Retinal pigment epithelial cell (primary cell): ENCODE measurements around the gene KLK3.
A peak's percentile ranks its signal among the peaks of the same experiment; 100 is the strongest.

Source experiments
- DNase-seq: peaks from one replicate; pipeline ENCODE4 v3.0.0-alpha.2; 2010; ENCODE audit warnings: low read depth
- H3K4me3 ChIP-seq: 2 replicates; pipeline ENCODE4 v1.5.1; 2011; ENCODE audit warnings: mild to moderate bottlenecking, low read length, control low read depth, moderate library complexity
- CTCF ChIP-seq: conservative IDR thresholded peaks from 2 replicates; pipeline ENCODE4 v1.5.1; 2011; ENCODE audit warnings: low read depth, low read length, control low read depth, inconsistent platforms

The KLK3 gene

DNA sequence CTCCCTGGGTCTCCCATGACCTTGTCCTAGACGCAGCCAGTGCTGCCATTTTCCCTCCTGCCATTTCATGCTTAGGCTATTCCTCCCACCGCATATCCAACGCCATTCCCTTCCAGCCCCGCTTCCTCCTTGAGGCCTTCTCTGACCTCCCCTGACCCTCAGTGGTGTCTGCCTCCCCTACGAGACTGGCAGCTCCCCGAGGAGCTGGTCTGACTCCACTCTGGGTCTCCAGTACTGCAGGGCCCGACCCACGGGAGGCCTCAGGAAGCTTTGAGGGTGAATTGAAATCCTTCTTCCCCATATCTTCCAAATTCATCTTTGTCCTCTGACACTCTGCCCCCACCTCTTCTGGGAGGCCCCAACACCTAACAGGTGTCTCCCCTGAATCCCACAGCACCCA, 22.0 kb upstream of the KLK3 start:
- no peak for TF ChIP-seq CTCF
- no peak overlapping the region for H3K4me3 ChIP-seq
- no peak for DNase-seq

DNA sequence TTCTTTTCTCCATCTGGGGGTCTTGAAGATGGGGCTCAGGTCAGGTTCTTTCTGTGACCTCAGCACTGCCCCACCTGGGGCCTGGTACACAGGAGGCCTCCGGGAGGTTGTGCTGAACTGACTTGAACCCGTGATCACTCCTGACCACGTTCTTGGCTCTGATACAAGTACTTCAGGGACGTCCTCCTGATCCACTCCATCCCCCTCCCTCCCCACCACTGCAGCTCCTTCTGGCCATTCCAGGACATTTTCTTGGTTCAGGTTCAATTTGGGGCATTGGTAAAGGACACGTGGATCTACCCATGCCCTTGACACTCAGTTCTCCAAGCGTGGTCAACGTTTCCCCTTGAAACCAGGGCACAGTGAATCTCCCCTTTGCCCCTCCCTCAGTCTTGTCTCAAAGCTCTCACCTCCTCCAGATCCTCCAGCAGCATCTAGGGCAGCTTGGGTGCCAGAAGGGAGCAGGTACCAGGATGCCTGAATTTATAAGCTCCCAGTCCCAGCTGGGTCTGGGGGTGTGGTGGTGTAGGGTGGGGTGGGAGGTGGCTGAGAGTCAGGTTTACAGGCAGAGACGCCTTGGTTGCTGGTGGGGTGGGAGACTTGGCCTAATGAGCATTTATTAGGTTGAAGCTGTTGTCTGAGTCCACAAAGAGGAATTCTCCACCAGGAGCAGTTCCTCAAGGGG, 21.5 kb upstream of the KLK3 start, which contains the start of gene KLK15:
Gene KLK15, minus strand, starts transcription at position 458 of the 685 bp plus-strand sequence. CDS start 2,082 bp downstream, outside the sequence.
- H3K4me3 ChIP-seq: no peak within 1 kb of the TSS
- no peak for DNase-seq
- no peak for TF ChIP-seq CTCF

- no peak for DNase-seq
- no peak for TF ChIP-seq CTCF
- no peak overlapping the region for H3K4me3 ChIP-seq
Observed at GRCh38 chr19:50833802-50834167, 20.9 kb upstream of the KLK3 start.

GRCh38 chr19:50835103-50835784, 19.5 kb upstream of the KLK3 start:
- H3K4me3 ChIP-seq: peak overlapping the region; percentile 64
- DNase-seq: no peak
- TF ChIP-seq CTCF: no peak

DNA sequence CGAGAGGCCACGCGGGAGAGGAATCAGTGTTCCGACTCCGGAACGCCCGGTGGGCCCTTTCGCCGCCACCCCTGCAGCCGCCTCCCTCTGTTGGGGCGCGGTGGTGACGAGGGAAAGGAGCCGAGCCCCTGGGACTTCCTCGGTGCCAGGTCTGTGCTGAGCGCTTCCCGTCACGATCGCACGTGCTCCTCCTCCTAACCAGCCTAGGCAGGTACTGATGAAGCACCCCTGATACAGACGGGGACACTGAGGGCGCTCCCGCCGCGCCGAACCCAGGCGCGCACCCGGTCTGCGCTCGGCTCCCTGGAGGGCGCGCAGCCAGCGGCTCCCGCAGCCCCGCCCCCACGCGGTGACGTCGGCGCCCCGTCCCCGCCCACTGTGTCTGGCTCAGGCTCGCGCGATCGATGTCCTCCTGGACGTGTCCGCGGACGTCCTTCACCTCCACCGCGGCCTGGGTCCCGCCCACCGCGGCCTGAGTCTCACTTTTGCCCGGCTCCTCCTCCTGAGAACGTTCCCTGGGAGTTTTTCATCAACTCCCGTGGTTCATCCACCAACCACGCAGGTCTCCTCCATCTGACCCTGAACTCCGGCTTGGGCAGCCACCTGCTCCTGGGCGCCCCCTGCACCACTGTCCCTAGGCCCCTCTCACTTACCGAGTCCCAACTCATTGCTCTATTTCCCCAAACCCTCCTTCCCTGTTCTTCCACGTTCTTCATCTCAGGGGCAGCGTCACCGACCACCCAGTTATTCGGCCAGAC, 18.8 kb upstream of the KLK3 start:
- peak; percentile 16 for TF ChIP-seq CTCF
- H3K4me3 ChIP-seq: peak overlapping the region; percentile 64
- DNase-seq: no peak

DNA sequence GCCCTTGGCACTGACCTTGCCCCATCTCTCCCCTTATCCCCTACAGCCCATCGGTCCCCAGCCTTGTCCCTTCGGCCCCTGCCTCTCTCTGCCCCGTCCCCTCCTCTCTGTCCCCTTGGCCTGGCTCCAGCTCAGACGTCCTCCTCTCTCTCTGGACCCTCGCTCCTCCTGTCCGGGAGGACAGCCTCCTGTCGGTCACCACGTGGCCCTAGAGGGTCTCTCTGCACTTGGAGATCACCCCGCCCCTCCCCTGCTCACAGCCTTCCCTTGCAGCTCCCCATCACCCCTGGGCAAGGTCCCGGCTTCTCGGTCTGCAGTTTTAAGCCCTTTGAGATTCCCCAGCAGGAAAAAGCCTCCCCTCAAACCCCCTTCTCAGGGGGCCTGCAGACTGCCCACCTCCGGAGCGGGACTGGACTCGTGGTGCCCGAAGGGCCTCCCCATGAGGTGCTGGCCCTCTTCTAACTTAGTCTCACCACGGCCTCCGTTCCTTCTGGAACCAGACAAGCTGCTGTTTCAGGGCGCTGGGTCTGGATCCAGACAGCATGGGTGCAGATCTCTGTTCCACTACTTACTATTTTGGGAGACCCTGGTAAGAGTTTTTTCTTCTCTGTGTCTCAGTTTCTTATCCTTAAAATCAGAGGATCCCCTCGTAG, 18.0 kb upstream of the KLK3 start:
- H3K4me3 ChIP-seq: no peak overlapping the region
- no peak for DNase-seq
- TF ChIP-seq CTCF: no peak
